HepG2 (cell line): ENCODE measurements around the gene SLC20A1. TPM values are rescaled to one million over a fixed set of nuclear protein-coding genes. Genes with fewer than 3 reads are reported as not detected.

Experiments used
- ATAC-seq: fragments of 200-7000 bp; cut with Tn5 transposase; 3 replicates; pipeline ENCODE4 v1.9.1; 2020; ENCODE audit warnings: mild to moderate bottlenecking, moderate library complexity
- BruUV-seq: library from RNA; stranded (reverse); fragments of 400-500 nt; replicated peaks from 2 replicates; lab custom pipeline; 2021; lab: Mats Ljungman, UMichigan
- CTCF ChIA-PET: fragments of 300-600 bp; formaldehyde crosslinking; extraction: SDS; loops from one replicate; lab custom pipeline; 2021; ENCODE audit warnings: low total read pairs, inconsistent platforms, low intra/inter-chr PET ratio; lab: Yijun Ruan, JAX
- POLR2A ChIA-PET: fragments of 350-600 bp; sonication (Branson Sonifier 250); formaldehyde crosslinking; loops from one replicate; lab custom pipeline; 2020; ENCODE audit warnings: antibody characterized with exemption, inconsistent platforms; lab: Yijun Ruan, JAX
- DNase-seq: peaks from one replicate; pipeline ENCODE4 v3.0.0-alpha.2; 2015; ENCODE audit warnings: low spot score
- FAIRE-seq: peaks from 3 replicates; lab custom pipeline; 2011; peaks lifted over from hg19 to GRCh38; lab: Jason Lieb, UNC
- H2AFZ ChIP-seq: one replicate; pipeline ENCODE4 v1.6.1; 2011; ENCODE audit warnings: low read length, inconsistent platforms
- H3K27ac ChIP-seq: fragments of 300-600 bp; 3 replicates; pipeline ENCODE4 v1.8.0; 2011; ENCODE audit warnings: mixed run types, mild to moderate bottlenecking, mixed read lengths, low read length, inconsistent platforms; ENCODE audit not compliant: insufficient read depth; ENCODE audit errors: extremely low read length
- H3K27me3 ChIP-seq, 2 experiments: fragments of 200-600 bp in 1 of 2; 2 replicates in 1 of 2; 3 replicates in 1 of 2; pipeline versions ENCODE4 v1.6.0 to v1.8.0; 2011; ENCODE audit warnings: low read length in 2 of 2, mild to moderate bottlenecking in 2 of 2, moderate library complexity in 2 of 2, inconsistent platforms in 1 of 2; ENCODE audit not compliant: insufficient read depth in 2 of 2, control insufficient read depth in 1 of 2
- H3K36me3 ChIP-seq, 2 experiments: fragments of 200-600 bp in 1 of 2; replicated peaks in 1 of 2; 2 replicates in 1 of 2; 3 replicates in 1 of 2; pipeline versions ENCODE4 v1.5.1 to v1.8.0; 2011; ENCODE audit warnings: low read length in 2 of 2, inconsistent platforms in 1 of 2; ENCODE audit not compliant: insufficient read depth in 2 of 2, control insufficient read depth in 1 of 2
- H3K4me1 ChIP-seq: 2 replicates; pipeline ENCODE4 v1.5.1; 2012; ENCODE audit warnings: low read length, inconsistent platforms; ENCODE audit not compliant: insufficient read depth
- H3K4me2 ChIP-seq: 2 replicates; pipeline ENCODE4 v1.6.0; 2011; ENCODE audit warnings: low read depth, low read length, inconsistent platforms
- H3K4me3 ChIP-seq, 3 experiments: fragments of 200-600 bp in 1 of 3; sonication (generic), shearing (Covaris generic) in 1 of 3; replicated peaks in 1 of 3; 2 replicates each; pipeline ENCODE4 v1.5.1; 2011 to 2016; ENCODE audit warnings: low read length in 3 of 3, inconsistent platforms in 2 of 3, low read depth in 2 of 3, mild to moderate bottlenecking in 2 of 3, control low read depth in 1 of 3, mixed read lengths in 1 of 3; ENCODE audit not compliant: insufficient read depth in 1 of 3
- H3K79me2 ChIP-seq: one replicate; pipeline ENCODE4 v1.6.1; 2011; ENCODE audit warnings: low read length, inconsistent platforms; ENCODE audit not compliant: insufficient read depth
- H3K9ac ChIP-seq: 2 replicates; pipeline ENCODE4 v1.6.0; 2011; ENCODE audit warnings: mild to moderate bottlenecking, low read depth, low read length, inconsistent platforms; ENCODE audit not compliant: insufficient read depth
- H3K9me3 ChIP-seq: 2 replicates; pipeline ENCODE4 v1.5.1; 2012; ENCODE audit warnings: mild to moderate bottlenecking, low read length
- H4K20me1 ChIP-seq: 2 replicates; pipeline ENCODE4 v1.6.0; 2011; ENCODE audit warnings: inconsistent platforms, mild to moderate bottlenecking, low read length, moderate library complexity; ENCODE audit not compliant: insufficient read depth
- ZMYM4 ChIP-seq: sonication (generic); formaldehyde crosslinking; IDR thresholded peaks from 2 replicates; pipeline ENCODE4 v1.8.1; 2023; ENCODE audit warnings: mild to moderate bottlenecking, missing genetic modification reagents
- ZNF296 ChIP-seq: sonication (generic); formaldehyde crosslinking; conservative IDR thresholded peaks from 2 replicates; pipeline ENCODE4 v1.5.0; 2020; ENCODE audit warnings: mild to moderate bottlenecking, missing genetic modification reagents
- ZNF460 ChIP-seq: sonication (generic); formaldehyde crosslinking; IDR thresholded peaks from 2 replicates; pipeline ENCODE4 v1.5.1; 2020; ENCODE audit warnings: missing genetic modification reagents, mild to moderate bottlenecking, borderline replicate concordance
- WGBS: methylation state at CpG from one replicate; pipeline ENCODE4 v1.1.6; 2017; ENCODE audit warnings: low lambda C conversion rate; 5-methylcytosine and 5-hydroxymethylcytosine counted together
- in situ Hi-C: cut with HindIII; loops from 2 replicates; pipeline ENCODE4 v1.10.0; 2017; ENCODE audit warnings: low pct_unique_long_range_greater_than_20kb; ENCODE audit not compliant: extremely low pct_ligation_motif_present
- intact Hi-C: fragments of 100-400 bp; cut with micrococcal nuclease; formaldehyde crosslinking; loops from one replicate; pipeline ENCODE4 v1.10.0; 2022; ENCODE audit not compliant: unreplicated experiment
- polyA plus RNA-seq, 8 experiments: library from polyadenylated mRNA; depleted of rRNA in 3 of 8; stranded (reverse) in 7 of 8; unstranded in 1 of 8; fragments of >200 nt; fragmentation: Illumina TruSeq in 4 of 8; extraction: Trizol in 4 of 8; gene quantifications; 2 replicates each; pipeline versions ENCODE4 v1.2.1 to v1.2.3, GENCODE V29; 2011 to 2016; ENCODE audit warnings: low read depth in 4 of 8, missing spikeins in 1 of 8, mixed read lengths in 1 of 8; ENCODE audit not compliant: insufficient read depth in 1 of 8
- total RNA-seq, 5 experiments: library from RNA; depleted of rRNA; stranded (reverse); fragments of >200 nt; fragmentation: Illumina TruSeq; extraction: Trizol; gene quantifications; 2 replicates each; pipeline ENCODE4 v1.2.3, GENCODE V29; 2016; ENCODE audit warnings: low read depth in 1 of 5
- TF ChIP-seq, protein P1 (sequence below), 2 experiments: fragments of 450-650 bp in 1 of 2; sonication (generic) in 1 of 2; formaldehyde crosslinking; IDR thresholded peaks; 2 replicates each; pipeline versions ENCODE4 v1.5.0 to v1.8.0; 2020 to 2022; ENCODE audit warnings: mild to moderate bottlenecking in 1 of 2, missing genetic modification reagents in 1 of 2

SLC20A1 gene
- total and polyA plus RNA-seq, 2 of the 13 experiments (the other 11 are each of a cell fraction or from before 2014, with no cell fraction given): 54.0 to 85.9 TPM

DNA sequence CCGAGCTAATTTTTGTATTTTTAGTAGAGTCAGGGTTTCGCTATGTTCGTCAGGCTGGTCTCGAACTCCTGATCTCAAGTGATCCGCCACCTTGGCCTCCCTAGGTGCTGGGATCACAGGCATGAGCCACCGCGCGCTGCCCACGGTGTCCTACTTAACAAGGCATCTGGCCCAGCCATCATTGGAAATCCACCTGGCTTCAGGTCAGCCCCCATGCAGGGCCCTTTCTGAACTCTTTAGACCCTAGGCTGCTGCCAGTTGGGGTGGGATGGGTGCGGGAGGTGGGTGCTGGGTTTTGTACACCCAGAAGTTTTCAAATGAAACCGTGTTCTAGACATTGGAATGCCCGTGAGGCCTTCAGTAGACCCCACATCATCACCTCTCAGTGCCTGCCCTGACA lies 48.4 kb downstream of the SLC20A1 start:
- Histone ChIP-seq H3K9ac (no peak overlapping the region), H3K4me3 (no peak overlapping the region)
- no peak for FAIRE-seq
- 82% methylated on average over 11 of the region's 12 CpGs for WGBS
- TF ChIP-seq ZNF296 (CRISPR knock-in tag): no peak
- TF ChIP-seq, all 625 proteins: peak for 0
- no peak for DNase-seq
- ChIA-PET CTCF (no interaction called here), POLR2A (interaction anchor here (1.0 kb wide), 1 partner anchor 49 kb away, joined by 3 read pairs; no protein-coding TSS in a partner anchor)
- no peaks in the 10 kb centered on the region for H4K20me1 ChIP-seq
- intact Hi-C loops (no loop called here), in situ Hi-C loops (no loop called here)
- no peak overlapping the region for H3K27ac ChIP-seq
- H3K4me1 ChIP-seq: peaks cover 36% of the 10 kb centered on the region
- H3K36me3 ChIP-seq: no peaks in the 10 kb centered on the region
- H2AFZ ChIP-seq: no peak overlapping the region
- no peak overlapping the region for H3K4me2 ChIP-seq
- H3K79me2 ChIP-seq: no peaks in the 10 kb centered on the region
- no TSS peak for BruUV-seq
- H3K27me3 ChIP-seq: no peaks in the 10 kb centered on the region
- no peaks in the 10 kb centered on the region for H3K9me3 ChIP-seq
- ATAC-seq: no peak

DNA sequence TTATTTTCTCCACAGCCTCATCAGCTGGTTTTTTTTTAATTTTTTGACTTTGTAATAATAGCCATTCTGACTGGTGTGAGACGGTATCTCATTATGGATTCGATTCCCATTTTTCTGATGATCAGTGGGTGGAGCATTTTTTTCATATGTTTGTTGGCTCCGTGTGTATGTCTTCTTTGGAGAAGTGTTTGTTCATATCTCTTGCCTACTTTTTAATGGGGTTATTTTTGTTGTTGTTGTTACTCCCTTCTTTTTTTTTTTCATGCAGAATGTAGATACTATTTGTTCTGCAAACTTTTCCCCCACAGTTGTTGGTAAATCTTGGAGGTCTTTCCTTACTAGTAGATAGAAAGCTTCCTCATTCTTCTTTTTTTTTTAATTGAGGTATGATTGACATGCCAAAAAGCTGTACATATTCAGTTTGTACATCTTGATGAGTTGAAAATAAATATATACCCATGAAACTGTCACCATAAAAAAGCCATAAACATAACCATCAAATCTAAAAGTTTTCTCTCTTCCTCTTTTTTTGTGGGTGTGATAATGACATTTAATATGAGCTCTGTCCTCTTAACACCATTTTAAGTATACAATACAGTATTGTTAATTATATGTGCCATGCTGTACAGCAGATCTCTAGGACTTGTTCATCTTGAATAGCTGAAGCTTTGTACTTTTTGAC lies 53.2 kb downstream of the SLC20A1 start:
- H3K27ac ChIP-seq: no peak overlapping the region

More for the DNA sequence above, 53.2 kb downstream of the SLC20A1 start:
- Histone ChIP-seq H3K79me2 (no peaks in the 10 kb centered on the region), H4K20me1 (no peaks in the 10 kb centered on the region), H3K4me1 (no peaks in the 10 kb centered on the region), H2AFZ (no peak overlapping the region), H3K9ac (no peak overlapping the region), H3K4me3 (no peak overlapping the region), H3K36me3 (no peaks in the 10 kb centered on the region), H3K9me3 (no peaks in the 10 kb centered on the region), H3K4me2 (no peak overlapping the region), H3K27me3 (no peaks in the 10 kb centered on the region)
- DNase-seq (no peak), ATAC-seq (no peak), FAIRE-seq (no peak)
- WGBS: 14% methylated on average over 3 of the region's 3 CpGs
- POLR2A ChIA-PET: no interaction called here
- no TSS peak for BruUV-seq
- in situ Hi-C loops: no loop called here
- CTCF ChIA-PET: no interaction called here
- TF ChIP-seq, protein P1, sequence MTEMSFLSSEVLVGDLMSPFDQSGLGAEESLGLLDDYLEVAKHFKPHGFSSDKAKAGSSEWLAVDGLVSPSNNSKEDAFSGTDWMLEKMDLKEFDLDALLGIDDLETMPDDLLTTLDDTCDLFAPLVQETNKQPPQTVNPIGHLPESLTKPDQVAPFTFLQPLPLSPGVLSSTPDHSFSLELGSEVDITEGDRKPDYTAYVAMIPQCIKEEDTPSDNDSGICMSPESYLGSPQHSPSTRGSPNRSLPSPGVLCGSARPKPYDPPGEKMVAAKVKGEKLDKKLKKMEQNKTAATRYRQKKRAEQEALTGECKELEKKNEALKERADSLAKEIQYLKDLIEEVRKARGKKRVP (CRISPR knock-in tag; IDR thresholded peaks at IDR 0.05): no peak
- TF ChIP-seq ZNF460 (CRISPR knock-in tag) (no peak), ZMYM4 (CRISPR knock-in tag) (no peak)
- intact Hi-C loops: no loop called here
